Subcutaneous abdominal adipose tissue (tissue), 5 donors: Measurements from ENCODE around the gene IL6ST.
A peak's percentile ranks its signal among the peaks of the same experiment; 100 is the strongest.
"Not testable (repeated sequence)": the region's sequence is repeated elsewhere in the genome, so short reads cannot be mapped to it uniquely, and the experiment has no call there.

Experiments used
- H3K27ac ChIP-seq: one replicate; pipeline ENCODE4 v1.7.0; 2013; ENCODE audit warnings: low read depth, mild to moderate bottlenecking, inconsistent platforms, low read length, moderate library complexity
- H3K27me3 ChIP-seq, 5 donors: one replicate each; pipeline ENCODE4 v1.7.0; 2013; ENCODE audit warnings: low read length in 5 of 5, inconsistent platforms in 1 of 5; ENCODE audit not compliant: control insufficient read depth in 5 of 5, insufficient read depth in 4 of 5
- H3K36me3 ChIP-seq, 5 donors: one replicate each; pipeline ENCODE4 v1.7.0; 2013; ENCODE audit warnings: low read length in 5 of 5; ENCODE audit not compliant: control insufficient read depth in 5 of 5, insufficient read depth in 5 of 5
- H3K4me1 ChIP-seq, 5 donors: one replicate each; pipeline ENCODE4 v1.7.0; 2013; ENCODE audit warnings: low read length in 5 of 5, mild to moderate bottlenecking in 3 of 5, moderate library complexity in 1 of 5; ENCODE audit not compliant: control insufficient read depth in 5 of 5, insufficient read depth in 5 of 5
- H3K4me3 ChIP-seq, 5 donors: one replicate each; pipeline ENCODE4 v1.7.0; 2013; ENCODE audit warnings: low read length in 5 of 5, low read depth in 1 of 5
- H3K9ac ChIP-seq, 5 donors: one replicate each; pipeline ENCODE4 v1.7.0; 2013; ENCODE audit warnings: low read length in 5 of 5, mild to moderate bottlenecking in 4 of 5, moderate library complexity in 3 of 5
- H3K9me3 ChIP-seq, 5 donors: one replicate each; pipeline ENCODE4 v1.7.0; 2013; ENCODE audit warnings: low read length in 5 of 5; ENCODE audit not compliant: control insufficient read depth in 5 of 5
- donor health status: healthy.
- donor health status: healthy.
- donor health status: healthy.
- donor health status: healthy.
- donor health status: healthy.

The IL6ST gene

GRCh38 chr5:56024810-56025150, 30.0 kb upstream of the IL6ST start:
- Histone ChIP-seq H3K27ac (no peak overlapping the region), H3K4me1 (peaks cover 2 to 17% (median 8%) of the 10 kb centered on the region in 5 donors), H3K4me3 (no peak overlapping the region), H3K36me3 (no peaks in the 10 kb centered on the region), H3K27me3 (no peaks in the 10 kb centered on the region), H3K9me3 (no peaks in the 10 kb centered on the region), H3K9ac (no peak overlapping the region)

- no peak overlapping the region for H3K27ac ChIP-seq
- H3K36me3 ChIP-seq: no peaks in the 10 kb centered on the region
- no peaks in the 10 kb centered on the region for H3K27me3 ChIP-seq
- H3K9ac ChIP-seq: no peak overlapping the region
- peaks cover 2 to 29% (median 18%) of the 10 kb centered on the region in 5 donors for H3K4me1 ChIP-seq
- H3K4me3 ChIP-seq: no peak overlapping the region
- no peaks in the 10 kb centered on the region for H3K9me3 ChIP-seq
Observed at GRCh38 chr5:56023296-56023695, 28.5 kb upstream of the IL6ST start.

GRCh38 chr5:56019306-56020272, 24.8 kb upstream of the IL6ST start:
- Histone ChIP-seq H3K27ac (peak overlapping the region; percentile 57), H3K36me3 (no peaks in the 10 kb centered on the region), H3K4me3 (no peak overlapping the region), H3K27me3 (no peaks in the 10 kb centered on the region), H3K9ac (peak overlapping the region in 1 of 5 donors; percentile 40), H3K9me3 (no peaks in the 10 kb centered on the region), H3K4me1 (peaks cover 0 to 15% (median 10%) of the 10 kb centered on the region in 5 donors)

- Histone ChIP-seq H3K36me3 (no peaks in the 10 kb centered on the region), H3K4me3 (no peak overlapping the region), H3K9ac (peak overlapping the region in 1 of 5 donors; percentile 40), H3K9me3 (no peaks in the 10 kb centered on the region), H3K4me1 (peaks cover 0 to 15% (median 10%) of the 10 kb centered on the region in 5 donors), H3K27me3 (no peaks in the 10 kb centered on the region), H3K27ac (peak overlapping the region; percentile 57)
Observed at GRCh38 chr5:56018832-56019231, 24.1 kb upstream of the IL6ST start.

- not testable (repeated sequence) for H3K27me3 ChIP-seq, H3K9me3 ChIP-seq, H3K4me3 ChIP-seq, H3K27ac ChIP-seq, H3K9ac ChIP-seq, H3K36me3 ChIP-seq
- peaks cover 0 to 14% (median 10%) of the 10 kb centered on the region in 5 donors for H3K4me1 ChIP-seq
Observed at GRCh38 chr5:56014701-56015100, 19.9 kb upstream of the IL6ST start.

- H3K27me3 ChIP-seq, H3K27ac ChIP-seq: not testable (repeated sequence)
Observed at GRCh38 chr5:56013939-56014338, 19.2 kb upstream of the IL6ST start.

GRCh38 chr5:56012281-56012963, 17.7 kb upstream of the IL6ST start:
- no peaks in the 10 kb centered on the region for H3K9me3 ChIP-seq
- H3K27me3 ChIP-seq: no peaks in the 10 kb centered on the region
- no peak overlapping the region for H3K9ac ChIP-seq
- peaks cover 0 to 4% (median 0%) of the 10 kb centered on the region in 5 donors for H3K4me1 ChIP-seq
- H3K27ac ChIP-seq: no peak overlapping the region
- H3K36me3 ChIP-seq: no peaks in the 10 kb centered on the region
- H3K4me3 ChIP-seq: no peak overlapping the region

More at GRCh38 chr5:56013939-56014338, 19.2 kb upstream of the IL6ST start:
- H3K4me3 ChIP-seq, H3K9ac ChIP-seq, H3K36me3 ChIP-seq, H3K9me3 ChIP-seq, H3K4me1 ChIP-seq: not testable (repeated sequence)

GRCh38 chr5:56011835-56012234, 17.1 kb upstream of the IL6ST start:
- Histone ChIP-seq H3K36me3 (no peaks in the 10 kb centered on the region), H3K9me3 (no peaks in the 10 kb centered on the region), H3K27ac (no peak overlapping the region), H3K4me1 (peaks cover 0 to 4% (median 0%) of the 10 kb centered on the region in 5 donors), H3K4me3 (no peak overlapping the region), H3K27me3 (no peaks in the 10 kb centered on the region), H3K9ac (no peak overlapping the region)

GRCh38 chr5:56010431-56010830, 15.7 kb upstream of the IL6ST start:
- H3K4me3 ChIP-seq: no peak overlapping the region
- no peak overlapping the region for H3K27ac ChIP-seq
- H3K27me3 ChIP-seq: no peaks in the 10 kb centered on the region
- no peak overlapping the region for H3K9ac ChIP-seq
- peaks cover 0 to 4% (median 0%) of the 10 kb centered on the region in 5 donors for H3K4me1 ChIP-seq
- H3K36me3 ChIP-seq: no peaks in the 10 kb centered on the region
- H3K9me3 ChIP-seq: no peaks in the 10 kb centered on the region

GRCh38 chr5:56006600-56006999, 11.8 kb upstream of the IL6ST start:
- Histone ChIP-seq H3K27me3 (no peaks in the 10 kb centered on the region), H3K9me3 (peaks cover 0 to 4% (median 0%) of the 10 kb centered on the region in 5 donors), H3K27ac (no peak overlapping the region), H3K4me3 (no peak overlapping the region), H3K4me1 (peaks cover 0 to 9% (median 0%) of the 10 kb centered on the region in 5 donors), H3K36me3 (no peaks in the 10 kb centered on the region), H3K9ac (no peak overlapping the region)
